ENCODE results near the gene NEUROG2. TPM values are rescaled to one million over a fixed set of nuclear protein-coding genes. Genes with fewer than 3 reads are reported as not detected.

Gene NEUROG2
- total RNA-seq, 1 experiment from 2014 or later: not detected

GRCh38 chr4:112517911-112518310, 1.9 kb upstream of the NEUROG2 start:
- Histone ChIP-seq H3K9ac (ENCODE audit: extremely low read depth, insufficient read length, low read length) (no peak overlapping the region), H3K27ac (ENCODE audit: insufficient read length, low read depth, low read length) (no peak overlapping the region), H2BK20ac (ENCODE audit: low read depth, low read length, poor library complexity, severe bottlenecking) (no peak overlapping the region), H3K23ac (ENCODE audit: insufficient read length, low read depth, low read length) (no peak overlapping the region), H4K8ac (replicated peaks; ENCODE audit: insufficient read length, low read depth, low read length) (no peak overlapping the region), H3K4ac (ENCODE audit: low read depth, low read length) (no peak overlapping the region), H3K56ac (ENCODE audit: insufficient read length, low read depth, low read length) (no peak overlapping the region), H3K4me1 (ENCODE audit: insufficient read depth, low read length) (no peaks in the 10 kb centered on the region; the same call in 1 of the 2 replicates), H2BK15ac (ENCODE audit: low read depth, low read length) (no peak overlapping the region), H2AK5ac (ENCODE audit: insufficient read length, low read length) (no peak overlapping the region), H3K23me2 (ENCODE audit: insufficient read length, low read depth, low read length, poor library complexity, severe bottlenecking) (peaks cover 33% of the 10 kb centered on the region), H4K20me1 (ENCODE audit: control insufficient read depth, insufficient read depth, insufficient read length) (no peaks in the 10 kb centered on the region), H4K91ac (ENCODE audit: insufficient read length, low read depth, low read length) (no peak overlapping the region), H3K4me2 (ENCODE audit: insufficient read depth, insufficient read length, low read length) (no peak overlapping the region), H3K9me3 (ENCODE audit: control insufficient read depth, low read depth, low read length) (no peaks in the 10 kb centered on the region), H3K27me3 (ENCODE audit: insufficient read depth, low read length) (peaks cover 91% of the 10 kb centered on the region), H2AFZ (ENCODE audit: low read length) (no peak overlapping the region), H4K5ac (ENCODE audit: insufficient read length, low read depth, low read length) (no peak overlapping the region), H3K18ac (ENCODE audit: insufficient read length, low read depth, low read length) (no peak overlapping the region), H3K14ac (ENCODE audit: insufficient read depth, low read length) (no peak overlapping the region), H3K79me1 (ENCODE audit: insufficient read depth, low read depth, low read length, poor library complexity, severe bottlenecking) (no peaks in the 10 kb centered on the region), H2BK120ac (ENCODE audit: low read depth, low read length, poor library complexity, severe bottlenecking) (no peak overlapping the region), H2BK5ac (ENCODE audit: insufficient read length, low read length) (no peak overlapping the region), H3T11ph (ENCODE audit: low read length) (no peak overlapping the region), H2BK12ac (ENCODE audit: insufficient read length, low read depth, low read length) (no peak overlapping the region), H3K79me2 (ENCODE audit: insufficient read depth, low read length) (no peaks in the 10 kb centered on the region)
- TF ChIP-seq CTCF (conservative IDR thresholded peaks at IDR 0.05): no peak
- H3K4me1 Mint-ChIP-seq: peaks cover 53 to 75% of the 10 kb centered on the region in 2 experiments
- no CpG with 5 or more reads among the region's 3 CpGs for WGBS (ENCODE audit: extremely low coverage, insufficient read length, low lambda C conversion rate)
- peaks cover 0 to 4% (median 0%) of the 10 kb centered on the region in 3 experiments; a peak in 2 of 7 replicates for H3K36me3 Mint-ChIP-seq (ENCODE audit: insufficient read depth in 1 of 3, low read depth in 3 of 3)
- H3K4me3 Mint-ChIP-seq: peak overlapping the region in 1 of 2 experiments; percentile 78; a peak in 2 of 5 replicates
- DNase-seq: no peak
- H3K9me3 Mint-ChIP-seq: peaks cover 6 to 13% of the 10 kb centered on the region in 2 experiments; a peak in 3 of 5 replicates
- no peak overlapping the region for H3K27ac Mint-ChIP-seq
- peaks cover 99% of the 10 kb centered on the region for H3K27me3 Mint-ChIP-seq (ENCODE audit: low read depth)
